Adrenal gland (tissue), 12 donors: Measurements from ENCODE around the gene ASIC5. TPM values are rescaled to one million over a fixed set of nuclear protein-coding genes. Genes with fewer than 3 reads are reported as not detected.

Source experiments
- DNase-seq, 7 donors: peaks; one replicate each; pipeline ENCODE4 v3.0.0-alpha.2; 2019 to 2020
- H3K27ac ChIP-seq, 5 donors: fragments of 200-600 bp; sonication (generic) in 4 of 5; 1 replicate in 3 of 5; 2 replicates in 2 of 5; pipeline versions ENCODE4 v1.5.1 to v1.8.0; 2016 to 2020; ENCODE audit warnings: mild to moderate bottlenecking in 1 of 5
- H3K27me3 ChIP-seq: fragments of 200-600 bp; 2 replicates; pipeline ENCODE4 v1.8.0; 2021
- H3K36me3 ChIP-seq, 2 donors: fragments of 200-600 bp; replicated peaks in 1 of 2; 1 replicate in 1 of 2; 2 replicates in 1 of 2; pipeline versions ENCODE4 v1.5.1 to v1.8.0; 2018 to 2022
- H3K4me1 ChIP-seq, 2 donors: fragments of 200-600 bp; replicated peaks in 1 of 2; 1 replicate in 1 of 2; 2 replicates in 1 of 2; pipeline versions ENCODE4 v1.5.1 to v1.8.0; 2018 to 2021
- H3K4me3 ChIP-seq, 4 donors: fragments of 200-600 bp; sonication (generic) in 3 of 4; one replicate each; pipeline ENCODE4 v1.5.1; 2016 to 2018
- H3K9me3 ChIP-seq, 3 donors: fragments of 200-600 bp; sonication (generic) in 1 of 3; replicated peaks in 1 of 3; 1 replicate in 2 of 3; 2 replicates in 1 of 3; pipeline versions ENCODE4 v1.5.1 to v1.8.0; 2016 to 2021
- POLR2A ChIP-seq, 2 donors: fragments of 450-650 bp; IDR thresholded peaks; one replicate each; pipeline ENCODE4 v1.6.1; 2017; ENCODE audit warnings: antibody characterized with exemption in 2 of 2, mild to moderate bottlenecking in 2 of 2, moderate library complexity in 1 of 2
- WGBS, 4 donors: extraction: QIAGEN DNeasy Blood & Tissue Kit in 2 of 4; methylation state at CpG; one replicate each; pipeline versions ENCODE4 v1.1.5 to v1.1.7; 2013 to 2017; 5-methylcytosine and 5-hydroxymethylcytosine counted together
- intact Hi-C, 2 donors: fragments of 100-400 bp; cut with DNase I; formaldehyde crosslinking; loops; one replicate each; pipeline versions ENCODE4 v1.14.1 to v1.15.0; 2022 to 2023
- polyA plus RNA-seq, 3 donors: library from polyadenylated mRNA; stranded (reverse); fragments of 200-250 nt in 2 of 3; fragments of 350-450 nt in 1 of 3; fragmentation: Illumina TruSeq in 1 of 3; extraction: RNeasy Lipid Tissue Mini Kit (QIAGEN cat#74804) in 1 of 3; gene quantifications; one replicate each; pipeline ENCODE4 v1.2.3, GENCODE V29; 2013 to 2014
- total RNA-seq, 9 donors: library from RNA; depleted of rRNA in 4 of 9; stranded (reverse); fragments of >200 nt in 4 of 9; fragments of 120-200 nt in 1 of 9; fragmentation: NEBNext Ultra II Directional in 1 of 9; extraction: Animal tissue kit (Norgen Biotek cat#: 25700) in 1 of 9; gene quantifications; one replicate each; pipeline versions ENCODE4 v1.1.0 to v1.2.4, GENCODE V29; 2013 to 2023
- TF ChIP-seq, protein P1 (sequence below), 6 experiments: fragments of 450-650 bp in 4 of 6; fragments of 200-600 bp in 2 of 6; sonication (generic) in 1 of 6; IDR thresholded peaks; 1 replicate in 5 of 6; 2 replicates in 1 of 6; pipeline versions ENCODE4 v1.5.1 to v1.8.0; 2016 to 2021; ENCODE audit warnings: antibody characterized with exemption in 6 of 6, mild to moderate bottlenecking in 2 of 6, moderate library complexity in 1 of 6
- donor health status: healthy with polysubstance abuse.
- donor health status: Bipolar disorder and iron deficiency.
- donor health status: DM: yes; HTN: yes; CAD: no.
- donor health status: DM: no; HTN: no; CAD: no.
- donor health status: DM: no; HTN: no; CAD: no.
- donor health status: DM: yes; HTN: yes; CAD: no.

Gene ASIC5
- total and polyA plus RNA-seq, 12 donors: not detected

DNA sequence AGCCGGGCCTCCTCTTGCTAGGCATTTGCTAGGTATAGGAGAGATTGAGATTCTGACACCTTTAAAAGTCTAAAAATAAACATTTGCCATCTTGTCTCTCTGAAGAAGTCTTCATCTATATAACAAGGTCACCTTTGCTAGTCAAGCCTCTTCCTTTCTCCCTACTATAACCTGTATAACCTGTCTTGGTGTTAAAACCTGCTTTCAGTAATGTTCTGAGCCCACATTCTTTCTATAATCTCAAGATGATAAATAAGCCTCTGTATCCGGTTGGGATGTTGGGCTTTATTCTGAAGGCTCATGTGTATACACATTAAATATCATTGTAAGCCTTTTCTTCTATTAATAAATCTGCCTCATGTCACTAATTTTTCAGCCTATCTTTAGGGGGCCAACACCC is 10.2 kb downstream of the ASIC5 start:
- no peak overlapping the region for H3K27ac ChIP-seq
- H3K27me3 ChIP-seq: no peaks in the 10 kb centered on the region
- no peak for DNase-seq
- intact Hi-C loops: no loop called here
- WGBS, 4 donors: 74 to 82% (median 79%) methylated on average over 2 of the region's 2 CpGs
- no peak for TF ChIP-seq POLR2A (IDR thresholded peaks at IDR 0.05)
- TF ChIP-seq, protein P1, sequence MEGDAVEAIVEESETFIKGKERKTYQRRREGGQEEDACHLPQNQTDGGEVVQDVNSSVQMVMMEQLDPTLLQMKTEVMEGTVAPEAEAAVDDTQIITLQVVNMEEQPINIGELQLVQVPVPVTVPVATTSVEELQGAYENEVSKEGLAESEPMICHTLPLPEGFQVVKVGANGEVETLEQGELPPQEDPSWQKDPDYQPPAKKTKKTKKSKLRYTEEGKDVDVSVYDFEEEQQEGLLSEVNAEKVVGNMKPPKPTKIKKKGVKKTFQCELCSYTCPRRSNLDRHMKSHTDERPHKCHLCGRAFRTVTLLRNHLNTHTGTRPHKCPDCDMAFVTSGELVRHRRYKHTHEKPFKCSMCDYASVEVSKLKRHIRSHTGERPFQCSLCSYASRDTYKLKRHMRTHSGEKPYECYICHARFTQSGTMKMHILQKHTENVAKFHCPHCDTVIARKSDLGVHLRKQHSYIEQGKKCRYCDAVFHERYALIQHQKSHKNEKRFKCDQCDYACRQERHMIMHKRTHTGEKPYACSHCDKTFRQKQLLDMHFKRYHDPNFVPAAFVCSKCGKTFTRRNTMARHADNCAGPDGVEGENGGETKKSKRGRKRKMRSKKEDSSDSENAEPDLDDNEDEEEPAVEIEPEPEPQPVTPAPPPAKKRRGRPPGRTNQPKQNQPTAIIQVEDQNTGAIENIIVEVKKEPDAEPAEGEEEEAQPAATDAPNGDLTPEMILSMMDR (IDR thresholded peaks at IDR 0.05): no peak
- H3K9me3 ChIP-seq: no peaks in the 10 kb centered on the region
- H3K4me3 ChIP-seq: no peak overlapping the region
- H3K4me1 ChIP-seq: no peaks in the 10 kb centered on the region
- H3K36me3 ChIP-seq: no peaks in the 10 kb centered on the region

DNA sequence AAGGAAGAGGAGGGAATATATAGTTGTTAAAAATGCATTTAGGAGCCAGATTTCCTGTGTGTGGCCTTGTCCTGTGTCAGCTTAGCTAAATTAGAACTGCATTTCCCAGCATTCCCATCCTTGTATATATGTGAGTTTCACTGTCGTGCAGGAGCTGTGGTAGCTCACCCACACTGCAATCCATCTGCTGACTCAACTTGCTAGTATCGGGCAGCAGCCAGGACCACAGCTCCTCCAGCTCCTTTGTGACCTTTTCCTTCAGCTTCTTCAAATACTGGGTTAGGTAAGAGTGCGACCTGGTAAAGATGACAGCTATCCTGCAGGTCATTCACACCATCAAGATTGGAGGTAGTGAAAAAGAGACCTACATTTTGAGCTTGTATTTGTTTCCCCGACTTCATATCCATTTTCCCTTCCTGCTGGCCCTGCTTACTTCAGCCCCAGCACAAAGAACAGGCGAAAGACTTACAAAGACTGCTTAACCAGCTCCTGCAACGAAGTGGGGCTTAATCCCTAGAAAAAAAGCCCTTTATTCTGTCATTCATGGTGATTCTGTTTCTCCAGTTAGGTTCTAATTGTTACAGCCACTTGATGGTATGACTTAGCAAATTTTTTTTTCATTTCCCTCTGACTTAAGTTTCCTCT is 11.4 kb downstream of the ASIC5 start:
- intact Hi-C loops: no loop called here
- Histone ChIP-seq H3K27ac (no peak overlapping the region), H3K27me3 (no peaks in the 10 kb centered on the region), H3K36me3 (no peaks in the 10 kb centered on the region), H3K4me1 (no peaks in the 10 kb centered on the region), H3K4me3 (no peak overlapping the region), H3K9me3 (no peaks in the 10 kb centered on the region)
- WGBS, 4 donors: 62 to 74% (median 69%) methylated on average over 6 of the region's 6 CpGs
- DNase-seq: no peak
- no peak for TF ChIP-seq POLR2A (IDR thresholded peaks at IDR 0.05)
- TF ChIP-seq, protein P1 (IDR thresholded peaks at IDR 0.05): no peak

DNA sequence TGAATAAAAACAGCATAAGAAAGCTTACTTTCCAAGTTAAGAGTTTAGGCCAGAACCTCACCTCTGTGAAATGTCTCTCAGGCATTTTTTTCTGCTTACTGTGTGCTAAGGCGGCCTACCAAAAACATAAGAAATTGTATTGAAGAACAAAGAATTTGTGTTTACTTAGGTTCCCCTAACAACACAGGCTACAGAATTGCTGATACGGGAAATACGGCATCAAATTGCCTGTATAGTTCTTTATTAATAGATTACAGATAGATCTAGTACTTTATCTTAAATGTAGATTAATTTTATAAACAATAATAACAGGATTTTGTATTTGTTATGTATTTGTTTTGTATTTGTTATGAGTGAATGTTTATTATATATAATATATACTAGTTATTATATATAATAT is 12.9 kb downstream of the ASIC5 start:
- no peaks in the 10 kb centered on the region for H3K36me3 ChIP-seq
- no peaks in the 10 kb centered on the region for H3K27me3 ChIP-seq
- DNase-seq: no peak
- 95 to 97% (median 97%) methylated on average over 3 of the region's 3 CpGs for WGBS, 4 donors
- H3K4me1 ChIP-seq: no peaks in the 10 kb centered on the region
- H3K4me3 ChIP-seq: no peak overlapping the region
- no peak overlapping the region for H3K27ac ChIP-seq
- H3K9me3 ChIP-seq: peaks cover 0 to 6% (median 0%) of the 10 kb centered on the region in 3 donors
- intact Hi-C loops: no loop called here
- TF ChIP-seq, protein P1 (IDR thresholded peaks at IDR 0.05): no peak
- no peak for TF ChIP-seq POLR2A (IDR thresholded peaks at IDR 0.05)

DNA sequence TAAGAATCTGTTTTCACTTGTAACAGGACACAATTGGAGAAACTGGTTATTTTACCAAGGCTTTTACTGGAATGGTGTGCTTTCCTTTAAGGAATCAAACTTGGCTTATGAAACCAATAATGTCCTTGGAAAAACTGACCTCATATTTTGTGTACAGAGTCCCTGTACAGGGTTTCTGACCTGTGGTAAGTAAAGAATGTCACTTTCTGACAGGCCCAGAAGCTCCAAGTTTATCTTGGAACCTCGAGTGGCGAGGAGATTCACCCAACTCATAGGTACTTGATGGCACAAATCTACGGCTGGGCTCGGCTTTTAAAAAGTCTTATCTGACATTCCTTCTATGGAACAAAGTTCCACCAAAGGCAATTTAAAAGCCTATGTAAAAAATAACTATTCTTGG is 17.0 kb downstream of the ASIC5 start:
- no peaks in the 10 kb centered on the region for H3K36me3 ChIP-seq
- no peaks in the 10 kb centered on the region for H3K4me1 ChIP-seq
- H3K9me3 ChIP-seq: peaks cover 0 to 10% (median 0%) of the 10 kb centered on the region in 3 donors
- no peak overlapping the region for H3K4me3 ChIP-seq
- WGBS, 4 donors: 82 to 92% (median 87%) methylated on average over 4 of the region's 4 CpGs
- H3K27ac ChIP-seq: no peak overlapping the region
- no peak for DNase-seq
- TF ChIP-seq POLR2A (IDR thresholded peaks at IDR 0.05): no peak
- TF ChIP-seq, protein P1 (IDR thresholded peaks at IDR 0.05): no peak
- intact Hi-C loops: no loop called here
- no peaks in the 10 kb centered on the region for H3K27me3 ChIP-seq
